DOHH2 (cell line): ENCODE measurements around the gene CEACAM4.

Source experiments
- CTCF ChIP-seq: fragments of 200-600 bp; sonication (generic); IDR thresholded peaks from one replicate; pipeline ENCODE4 v1.5.1; 2014; ENCODE audit warnings: antibody characterized with exemption, mild to moderate bottlenecking, low read depth, low read length; ENCODE audit not compliant: poor library complexity, severe bottlenecking
- EZH2phosphoT487 ChIP-seq: fragments of 200-600 bp; sonication (generic); IDR thresholded peaks from 2 replicates; pipeline ENCODE4 v1.6.1; 2017; ENCODE audit warnings: borderline replicate concordance, mild to moderate bottlenecking, antibody characterized with exemption, low read length, moderate library complexity, mixed read lengths

- TF ChIP-seq CTCF (no peak), EZH2phosphoT487 (no peak)
These were observed 5.2 kb downstream of the CEACAM4 start for GRCh38 chr19:41621654-41622053.
